GM19025 (cell line): ENCODE results near the gene SYNGR1.
"Not testable (repeated sequence)": the region's sequence is repeated elsewhere in the genome, so short reads cannot be mapped to it uniquely, and the experiment has no call there.

Experiments used
- ATAC-seq: cut with Tn5 transposase; IDR thresholded peaks from one replicate; pipeline ENCODE4 v1.9.1; 2021; ENCODE audit warnings: mild to moderate bottlenecking, low read depth, moderate library complexity; ENCODE audit not compliant: unreplicated experiment

Gene SYNGR1

GRCh38 chr22:39395936-39396796, 46.4 kb downstream of the SYNGR1 start:
- no peak for ATAC-seq

GRCh38 chr22:39396797-39397195, 47.0 kb downstream of the SYNGR1 start:
- ATAC-seq, result no peak

DNA sequence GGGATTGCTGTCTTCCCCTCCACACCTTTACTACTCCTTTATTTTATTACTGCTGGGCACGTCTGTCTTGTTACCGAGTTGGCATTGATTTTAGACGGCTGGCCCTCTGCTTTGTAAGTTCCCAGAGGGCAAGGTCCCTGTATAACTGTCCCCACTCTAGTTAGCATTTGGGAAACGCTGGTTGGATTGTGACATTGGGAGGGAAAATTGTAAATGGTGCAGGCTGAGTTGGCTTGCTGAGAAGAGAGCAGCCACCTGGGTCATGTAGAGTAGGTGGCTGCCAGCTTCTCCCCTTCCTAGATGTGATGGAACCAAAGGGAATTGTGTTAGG, 51.5 kb downstream of the SYNGR1 start:
- ATAC-seq, result no peak

DNA sequence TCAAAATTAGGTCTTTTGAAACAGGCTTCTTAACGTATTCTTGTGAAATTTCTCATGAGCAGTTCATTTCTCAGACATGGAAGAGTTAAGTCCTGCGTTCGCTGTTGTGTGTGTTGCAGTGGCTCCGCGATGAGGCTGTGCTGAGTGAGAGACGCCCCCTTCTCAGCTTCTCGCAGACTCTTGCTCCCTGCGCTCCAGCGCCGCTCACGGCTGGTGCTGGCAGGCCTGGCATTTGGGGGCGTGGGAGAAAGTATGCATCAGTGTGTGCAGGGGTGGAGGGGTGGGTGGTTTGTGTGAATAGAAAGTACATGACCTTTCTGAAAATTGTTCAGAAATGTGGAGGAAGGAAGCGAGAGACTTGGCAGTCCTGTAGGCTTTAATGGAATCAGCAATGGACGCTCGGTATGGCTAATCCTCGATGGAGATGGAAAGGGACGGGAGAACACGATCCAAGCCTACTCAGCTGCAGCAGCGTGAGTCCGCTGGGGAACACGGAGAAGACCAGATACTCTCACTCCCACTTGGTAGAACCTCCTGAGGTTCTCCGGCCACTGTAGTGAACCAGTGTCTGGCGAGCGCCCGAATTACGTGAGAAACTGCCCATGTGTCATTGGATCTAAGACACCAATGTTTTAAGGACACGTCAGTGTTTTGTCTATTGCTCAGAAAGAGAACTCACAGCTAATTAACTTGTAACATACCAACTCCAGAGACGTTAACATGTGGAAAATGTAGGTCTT, 55.7 kb downstream of the SYNGR1 start:
- no peak for ATAC-seq

DNA sequence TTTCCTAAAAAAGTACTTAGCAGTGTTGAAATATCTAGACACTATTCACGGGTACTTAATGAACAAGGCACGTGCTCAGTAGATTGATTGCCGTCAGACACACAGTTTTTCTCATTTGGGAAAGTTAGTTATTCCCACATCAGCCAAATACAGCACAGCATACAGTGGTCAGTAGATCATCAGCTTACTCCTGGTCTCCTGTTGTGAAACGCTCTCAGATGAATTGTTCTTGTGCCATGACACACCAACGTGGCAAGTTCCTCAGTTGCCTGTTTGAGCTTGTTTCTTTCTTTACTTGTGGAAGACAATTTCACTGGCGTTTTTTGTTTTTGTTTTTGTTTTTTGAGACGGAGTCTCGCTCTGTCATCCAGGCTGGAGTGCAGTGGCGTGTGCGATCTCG, 58.4 kb downstream of the SYNGR1 start:
- no peak for ATAC-seq

DNA sequence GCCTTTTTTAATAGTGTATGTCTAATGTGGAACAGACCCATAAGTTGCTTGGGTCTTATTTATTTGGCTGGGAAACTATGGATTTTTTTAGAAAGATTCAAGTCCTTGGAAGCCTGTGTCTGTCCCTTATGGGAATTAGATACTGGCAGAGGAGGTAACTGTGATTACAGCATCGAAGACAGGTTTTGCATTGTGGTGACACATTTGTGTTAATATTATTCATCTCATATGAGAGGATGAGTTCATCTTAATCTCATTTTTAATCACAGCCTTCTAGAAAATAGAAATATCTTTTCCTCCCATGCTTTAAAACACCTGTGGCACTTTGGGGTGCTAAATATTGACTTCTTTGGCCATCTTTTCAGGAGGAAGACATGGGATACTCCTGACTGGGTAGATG, 59.0 kb downstream of the SYNGR1 start:
- no peak for ATAC-seq

DNA sequence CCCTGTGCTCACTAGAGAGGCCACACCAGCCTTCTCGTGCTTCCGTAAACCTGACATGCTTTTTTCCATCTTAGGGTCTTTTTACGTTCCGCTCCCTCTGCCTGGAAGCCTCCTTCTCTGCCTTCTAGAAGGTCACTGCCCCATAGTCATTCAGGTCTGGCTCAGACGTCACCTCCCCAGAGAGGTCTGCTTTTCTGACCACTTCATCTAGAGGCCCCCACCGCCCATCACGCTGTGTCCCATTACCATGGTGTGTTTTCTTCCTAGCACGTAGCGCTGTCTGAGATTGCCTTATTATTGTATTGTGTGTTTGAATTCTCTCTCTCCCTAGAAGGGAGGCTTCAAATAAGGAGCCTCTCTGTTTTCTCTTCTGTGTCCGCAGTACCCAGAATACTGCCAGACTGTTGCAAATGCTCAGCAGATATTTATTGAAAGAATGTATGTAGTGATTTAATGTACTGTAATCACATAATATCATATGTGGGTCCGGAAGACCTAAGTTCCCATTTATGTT, 59.8 kb downstream of the SYNGR1 start:
- ATAC-seq, result no peak

DNA sequence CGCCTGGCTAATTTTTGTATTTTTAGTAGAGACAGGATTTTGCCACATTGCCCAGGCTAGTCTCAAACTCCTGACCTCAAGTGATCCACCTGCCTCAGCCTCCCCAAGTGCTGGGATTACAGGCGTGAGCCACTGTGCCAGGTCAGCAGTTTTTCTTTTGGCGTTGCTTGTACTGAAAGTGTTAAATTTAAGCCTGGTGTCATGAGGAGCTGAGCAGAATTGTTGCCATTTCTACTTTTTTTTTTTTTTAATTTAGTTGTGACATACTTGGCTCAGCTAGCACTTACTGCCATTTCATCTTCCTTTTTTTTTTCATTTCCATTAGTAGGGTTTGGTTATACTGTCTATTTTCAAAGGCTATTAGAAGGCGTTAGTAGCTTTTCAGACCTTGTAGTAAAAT, 60.5 kb downstream of the SYNGR1 start:
- ATAC-seq, result no peak

DNA sequence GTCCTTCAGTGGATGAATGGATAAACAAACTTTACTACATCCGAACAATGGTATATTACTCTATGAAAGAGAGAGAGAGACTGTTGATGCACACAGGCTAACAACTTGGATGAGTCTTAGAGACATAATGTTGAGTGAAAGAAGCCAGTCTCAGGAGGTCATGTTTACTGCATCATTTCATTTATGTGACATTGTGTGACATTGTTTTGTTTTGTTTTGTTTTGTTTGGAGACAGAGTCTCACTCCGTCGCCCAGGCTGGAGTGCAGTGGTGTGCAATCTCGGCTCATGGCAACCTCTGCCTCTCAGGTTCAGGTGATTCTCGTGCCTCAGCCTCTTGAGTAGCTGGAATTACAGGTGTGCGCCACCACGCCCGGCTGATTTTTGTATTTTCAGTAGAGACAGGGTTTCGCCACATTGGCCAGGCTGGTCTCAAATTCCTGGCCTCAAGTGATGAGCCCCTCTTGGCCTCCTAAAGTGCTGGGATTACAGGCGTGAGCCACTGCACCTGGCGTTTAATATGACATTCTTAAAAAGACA, 62.1 kb downstream of the SYNGR1 start:
- ATAC-seq, result not testable (repeated sequence)

GRCh38 chr22:39413204-39413603, 63.4 kb downstream of the SYNGR1 start:
- ATAC-seq, result not testable (repeated sequence)

DNA sequence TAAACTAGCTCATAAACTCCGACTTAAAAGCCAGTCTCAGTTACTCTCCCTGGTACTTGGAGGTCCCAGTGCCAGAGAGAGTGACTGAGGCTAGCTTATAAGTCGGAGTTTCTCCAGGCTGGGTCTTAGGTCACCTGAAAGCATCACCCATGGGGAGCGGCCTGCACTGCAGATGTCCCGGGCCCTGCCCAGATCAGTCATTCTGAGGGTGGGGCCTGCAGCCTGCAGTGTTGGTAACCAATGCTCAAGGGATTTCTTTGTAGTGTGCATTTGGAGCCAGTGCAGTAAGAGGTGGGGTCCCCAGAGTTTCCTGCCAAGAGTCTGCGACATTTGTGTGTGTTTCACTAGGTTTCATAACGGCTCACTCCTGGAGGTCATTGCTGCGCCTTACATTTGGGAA, 64.6 kb downstream of the SYNGR1 start:
- ATAC-seq, result no peak

DNA sequence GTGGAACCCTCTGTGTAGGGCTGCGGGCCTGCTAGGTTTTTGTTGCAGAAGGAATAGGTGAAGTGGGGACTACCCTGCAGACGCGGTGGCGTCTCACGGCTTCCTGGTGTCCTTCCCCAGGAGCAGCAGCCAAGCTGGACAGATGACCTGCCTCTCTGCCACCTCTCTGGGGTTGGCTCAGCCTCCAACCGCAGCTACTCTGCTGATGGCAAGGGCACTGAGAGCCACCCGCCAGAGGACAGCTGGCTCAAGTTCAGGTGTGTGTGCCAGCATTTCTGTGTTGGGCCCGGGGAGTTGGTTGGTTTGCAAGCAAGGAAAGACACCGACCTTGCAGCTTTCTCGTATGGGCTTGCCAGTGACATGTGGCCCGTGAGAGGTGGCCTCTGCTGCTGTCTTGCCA, 65.1 kb downstream of the SYNGR1 start:
- ATAC-seq, result no peak

GRCh38 chr22:39415506-39415905, 65.7 kb downstream of the SYNGR1 start:
- no peak for ATAC-seq

GRCh38 chr22:39416319-39416718, 66.5 kb downstream of the SYNGR1 start:
- ATAC-seq, result no peak

GRCh38 chr22:39417641-39418040, 67.8 kb downstream of the SYNGR1 start:
- no peak for ATAC-seq

DNA sequence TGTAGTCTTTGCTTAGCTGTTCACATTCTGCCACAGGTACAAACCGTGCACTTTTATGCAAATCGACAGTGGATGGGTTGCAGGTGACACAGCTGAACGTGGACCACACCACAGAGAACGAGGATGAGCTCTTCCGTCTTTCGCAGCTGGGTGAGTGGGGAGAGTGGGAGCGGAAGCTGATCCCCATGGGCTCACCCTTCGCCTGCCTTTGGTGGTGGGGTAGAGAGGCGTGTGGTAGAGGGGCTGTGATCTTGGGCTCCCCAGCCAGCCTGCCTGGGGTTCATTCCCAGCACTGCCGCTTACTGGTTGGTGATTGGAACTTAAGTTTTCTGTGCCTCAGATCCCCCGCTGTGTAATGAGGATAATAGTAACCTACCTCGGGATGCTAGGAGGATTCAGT, 68.9 kb downstream of the SYNGR1 start:
- ATAC-seq, result no peak

GRCh38 chr22:39419096-39419495, 69.3 kb downstream of the SYNGR1 start:
- ATAC-seq, result no peak

DNA sequence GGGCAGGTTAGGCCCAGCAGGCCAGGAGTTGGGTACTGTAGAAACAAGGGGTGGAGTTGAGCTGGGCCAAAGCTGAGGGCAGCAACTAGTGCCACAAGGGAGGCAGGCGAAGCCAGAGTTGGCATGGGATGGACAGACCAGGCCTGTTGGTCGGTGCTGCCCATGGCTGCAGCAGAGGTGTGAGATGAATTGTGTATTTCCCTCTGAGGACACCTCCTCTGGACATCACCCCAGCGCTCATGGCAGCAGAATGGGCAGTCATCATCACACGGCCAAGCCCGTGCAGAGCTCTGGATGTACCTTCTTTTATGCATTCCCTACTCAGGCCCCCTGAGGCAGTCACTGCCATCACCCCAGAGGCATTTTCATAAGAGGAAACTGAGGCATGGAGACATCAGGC, 70.1 kb downstream of the SYNGR1 start:
- no peak for ATAC-seq

DNA sequence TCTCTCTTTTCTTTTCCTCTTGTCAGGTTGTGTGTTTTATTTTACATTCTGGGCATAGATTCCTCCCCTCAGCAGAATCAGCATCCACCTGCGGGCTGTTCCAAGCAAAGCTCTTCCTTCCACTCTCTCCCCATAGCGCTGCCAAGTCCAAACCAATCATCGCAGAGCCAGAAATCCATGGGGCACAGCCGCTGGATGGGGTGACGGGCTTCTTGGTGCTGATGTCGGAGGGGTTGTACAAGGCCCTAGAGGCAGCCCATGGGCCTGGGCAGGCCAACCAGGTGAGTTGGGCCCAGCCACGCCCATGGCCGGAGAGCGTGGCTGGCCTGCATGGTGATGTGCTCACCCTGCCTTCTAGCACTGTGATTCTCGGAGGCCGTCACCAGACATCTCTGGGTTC, 71.9 kb downstream of the SYNGR1 start:
- ATAC-seq, result no peak

DNA sequence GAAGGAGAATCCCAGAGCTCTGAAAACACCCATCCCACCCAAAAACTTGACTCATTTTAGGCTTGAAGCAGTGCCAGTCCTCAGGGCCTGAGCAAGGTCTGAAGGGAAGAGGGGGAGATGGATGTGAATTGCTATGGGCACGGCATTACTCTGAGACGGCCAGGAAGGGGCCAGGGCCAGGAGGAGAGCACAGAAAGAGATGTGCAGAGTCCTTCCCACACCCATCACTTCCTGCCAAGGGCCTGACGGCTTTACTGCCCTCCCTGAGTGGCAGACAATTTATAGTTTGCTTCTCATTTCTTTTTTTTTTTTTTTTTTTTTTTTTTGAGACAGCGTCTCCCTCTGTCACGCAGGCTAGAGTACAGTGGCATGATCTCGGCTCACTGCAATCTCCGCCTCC, 72.3 kb downstream of the SYNGR1 start:
- ATAC-seq, result no peak

DNA sequence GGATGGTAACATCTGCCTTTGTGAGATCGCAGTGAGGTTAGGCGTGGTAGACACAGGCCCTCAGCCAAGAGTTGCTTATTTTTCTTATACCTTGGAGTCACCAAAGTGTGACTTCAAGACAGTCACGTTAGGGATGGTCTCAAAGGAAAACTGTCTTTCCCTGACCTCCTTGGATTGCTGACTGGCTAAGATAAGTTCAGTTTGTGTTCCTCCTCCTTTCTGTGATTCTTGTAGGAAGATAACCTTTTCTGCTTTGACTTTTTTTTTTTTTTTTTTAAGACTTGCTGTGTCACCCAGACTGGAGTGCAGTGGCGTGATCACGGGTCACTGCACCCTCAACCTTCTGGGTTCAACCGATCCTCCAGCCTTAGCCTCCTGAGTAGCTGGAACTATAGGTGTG, 72.9 kb downstream of the SYNGR1 start:
- no peak for ATAC-seq

- ATAC-seq, result no peak
Measured at GRCh38 chr22:39423976-39424375, 74.2 kb downstream of the SYNGR1 start.
